DMS53 treated with DMSO at 0.1 percent for 48 hours (cell line): ENCODE measurements around the gene COL15A1.

Source experiments
- DNase-seq: peaks from one replicate; lab custom pipeline; 2025; ENCODE audit not compliant: unreplicated experiment; lab: John Stamatoyannopoulos, UW

Gene COL15A1

GRCh38 chr9:99030610-99031109 is 87.0 kb downstream of the COL15A1 start:
- DNase-seq, result no peak

GRCh38 chr9:99031319-99031718 is 87.6 kb downstream of the COL15A1 start:
- DNase-seq, result no peak

GRCh38 chr9:99031994-99032393 is 88.3 kb downstream of the COL15A1 start:
- DNase-seq, result no peak

- no peak for DNase-seq
These were observed 90.4 kb downstream of the COL15A1 start for GRCh38 chr9:99034149-99034548.

GRCh38 chr9:99035313-99035712 is 91.6 kb downstream of the COL15A1 start:
- no peak for DNase-seq

- DNase-seq, result no peak
These were observed 94.2 kb downstream of the COL15A1 start for GRCh38 chr9:99037769-99038483.

GRCh38 chr9:99038484-99038820 is 94.7 kb downstream of the COL15A1 start:
- no peak for DNase-seq

GRCh38 chr9:99039505-99040182 is 95.9 kb downstream of the COL15A1 start:
- no peak for DNase-seq

- no peak for DNase-seq
These were observed 96.7 kb downstream of the COL15A1 start for GRCh38 chr9:99040251-99040900.

GRCh38 chr9:99040911-99041582 is 97.3 kb downstream of the COL15A1 start:
- no peak for DNase-seq

GRCh38 chr9:99041618-99042017 is 97.9 kb downstream of the COL15A1 start:
- no peak for DNase-seq

GRCh38 chr9:99042620-99043019 is 98.9 kb downstream of the COL15A1 start:
- DNase-seq, result no peak

GRCh38 chr9:99044827-99045226 is 101.1 kb downstream of the COL15A1 start:
- DNase-seq, result no peak

- no peak for DNase-seq
These were observed 102.4 kb downstream of the COL15A1 start for GRCh38 chr9:99046068-99046467.

GRCh38 chr9:99046542-99047071 is 102.9 kb downstream of the COL15A1 start:
- no peak for DNase-seq

GRCh38 chr9:99049228-99049627 is 105.5 kb downstream of the COL15A1 start:
- no peak for DNase-seq

GRCh38 chr9:99049641-99050040 is 105.9 kb downstream of the COL15A1 start:
- no peak for DNase-seq

GRCh38 chr9:99050292-99050911 is 106.7 kb downstream of the COL15A1 start:
- DNase-seq, result no peak

GRCh38 chr9:99050924-99051323 is 107.2 kb downstream of the COL15A1 start:
- DNase-seq, result no peak

GRCh38 chr9:99051406-99051805 is 107.7 kb downstream of the COL15A1 start:
- no peak for DNase-seq

- DNase-seq, result no peak
These were observed 108.1 kb downstream of the COL15A1 start for GRCh38 chr9:99051851-99052250.
